Gastrocnemius medialis (tissue), 4 donors: ENCODE measurements around the gene BLOC1S4.

ENCODE experiments used
- CTCF ChIP-seq, 5 experiments: fragments of 450-650 bp in 3 of 5; fragments of 200-600 bp in 2 of 5; sonication (generic) in 2 of 5; IDR thresholded peaks in 4 of 5; conservative IDR thresholded peaks in 1 of 5; 1 replicate in 4 of 5; 2 replicates in 1 of 5; pipeline ENCODE4 v1.5.1; 2016 to 2019; ENCODE audit warnings: antibody characterized with exemption in 5 of 5, mild to moderate bottlenecking in 3 of 5, moderate library complexity in 3 of 5
- POLR2A ChIP-seq, 2 donors: fragments of 450-650 bp; IDR thresholded peaks; one replicate each; pipeline ENCODE4 v1.6.1; 2017; ENCODE audit warnings: antibody characterized with exemption in 2 of 2, mild to moderate bottlenecking in 2 of 2, moderate library complexity in 2 of 2

- TF ChIP-seq CTCF (IDR thresholded peaks at IDR 0.05 in 4 of 5, conservative IDR thresholded peaks at IDR 0.05 in 1 of 5), result no peak
- no peak for TF ChIP-seq POLR2A (IDR thresholded peaks at IDR 0.05)
Measured at GRCh38 chr4:6702761-6703160, 13.2 kb upstream of the BLOC1S4 start.
